ENCODE results near the gene AGPAT2.

DNA sequence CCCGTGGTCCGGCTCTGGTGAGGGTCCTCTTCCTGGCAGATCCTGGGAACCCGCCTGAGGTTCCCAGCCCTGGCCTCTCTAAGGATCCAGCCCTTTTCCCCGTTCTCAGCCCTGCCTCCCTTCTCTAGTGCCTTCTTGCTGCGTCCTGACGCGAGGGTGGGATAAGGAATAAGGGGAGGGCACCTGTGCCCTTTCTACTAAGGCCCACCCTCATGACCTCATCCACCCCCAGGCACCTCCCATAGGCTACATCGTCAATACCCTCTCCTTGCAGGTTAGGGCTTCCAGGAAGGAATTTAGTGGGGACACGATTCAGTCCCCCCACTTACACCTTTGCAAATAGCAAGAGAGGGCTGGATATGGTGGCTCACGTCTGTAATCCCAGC lies 14.4 kb upstream of the AGPAT2 start:
- no peak for TF ChIP-seq POLR2AphosphoS5 (IDR thresholded peaks at IDR 0.05; ENCODE audit: low read depth, low read length)
- TF ChIP-seq, protein P1, sequence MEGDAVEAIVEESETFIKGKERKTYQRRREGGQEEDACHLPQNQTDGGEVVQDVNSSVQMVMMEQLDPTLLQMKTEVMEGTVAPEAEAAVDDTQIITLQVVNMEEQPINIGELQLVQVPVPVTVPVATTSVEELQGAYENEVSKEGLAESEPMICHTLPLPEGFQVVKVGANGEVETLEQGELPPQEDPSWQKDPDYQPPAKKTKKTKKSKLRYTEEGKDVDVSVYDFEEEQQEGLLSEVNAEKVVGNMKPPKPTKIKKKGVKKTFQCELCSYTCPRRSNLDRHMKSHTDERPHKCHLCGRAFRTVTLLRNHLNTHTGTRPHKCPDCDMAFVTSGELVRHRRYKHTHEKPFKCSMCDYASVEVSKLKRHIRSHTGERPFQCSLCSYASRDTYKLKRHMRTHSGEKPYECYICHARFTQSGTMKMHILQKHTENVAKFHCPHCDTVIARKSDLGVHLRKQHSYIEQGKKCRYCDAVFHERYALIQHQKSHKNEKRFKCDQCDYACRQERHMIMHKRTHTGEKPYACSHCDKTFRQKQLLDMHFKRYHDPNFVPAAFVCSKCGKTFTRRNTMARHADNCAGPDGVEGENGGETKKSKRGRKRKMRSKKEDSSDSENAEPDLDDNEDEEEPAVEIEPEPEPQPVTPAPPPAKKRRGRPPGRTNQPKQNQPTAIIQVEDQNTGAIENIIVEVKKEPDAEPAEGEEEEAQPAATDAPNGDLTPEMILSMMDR (IDR thresholded peaks at IDR 0.05), result no peak
